Stimulated activated CD4-positive, alpha-beta T cell treated with anti-CD3 and anti-CD28 coated beads, Interleukin-1b, Interleukin-23, amount 100 ng/mL, for 4 hours (primary cell): ENCODE data around the gene GRID1.

Source experiments
- DNase-seq, 2 donors: peaks; one replicate each; pipeline ENCODE4 v3.0.0-alpha.2; 2020; ENCODE audit warnings: low read depth in 2 of 2

Gene GRID1

DNA sequence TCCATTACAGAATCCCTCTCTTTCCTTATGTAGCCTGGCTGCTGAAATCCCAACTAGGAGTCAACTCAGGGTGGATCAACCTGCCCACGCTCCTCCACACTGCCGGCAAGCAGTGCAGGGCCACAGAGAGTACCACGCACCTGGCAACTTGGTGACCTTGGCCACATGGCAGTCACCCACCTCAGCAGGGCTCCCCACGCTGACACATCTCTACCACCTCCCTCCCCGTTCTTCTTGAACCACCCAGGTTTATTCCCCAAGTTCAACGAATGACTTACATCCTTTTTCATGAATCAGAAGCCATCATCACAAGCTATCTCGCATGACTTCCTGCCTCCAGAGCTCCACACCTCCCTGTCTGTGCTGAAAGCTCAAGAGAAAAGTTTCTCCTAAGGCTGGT is 153.4 kb downstream of the GRID1 start:
- no peak for DNase-seq

DNA sequence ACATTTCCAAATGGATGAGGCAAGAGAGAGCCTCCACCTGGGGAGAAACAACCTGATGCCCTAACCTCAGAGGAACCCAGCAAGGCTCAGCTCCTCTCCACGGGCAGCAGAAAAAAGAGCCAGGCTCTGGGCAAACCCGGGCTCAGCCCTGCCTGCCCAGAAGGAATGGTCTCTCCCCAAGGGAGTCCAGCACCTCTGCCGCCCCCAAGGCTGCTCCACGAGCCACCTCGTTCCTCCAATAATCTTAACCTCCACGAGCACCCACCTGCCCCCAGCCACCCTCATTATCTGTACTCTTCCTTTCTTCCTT is 154.2 kb downstream of the GRID1 start:
- no peak for DNase-seq

DNA sequence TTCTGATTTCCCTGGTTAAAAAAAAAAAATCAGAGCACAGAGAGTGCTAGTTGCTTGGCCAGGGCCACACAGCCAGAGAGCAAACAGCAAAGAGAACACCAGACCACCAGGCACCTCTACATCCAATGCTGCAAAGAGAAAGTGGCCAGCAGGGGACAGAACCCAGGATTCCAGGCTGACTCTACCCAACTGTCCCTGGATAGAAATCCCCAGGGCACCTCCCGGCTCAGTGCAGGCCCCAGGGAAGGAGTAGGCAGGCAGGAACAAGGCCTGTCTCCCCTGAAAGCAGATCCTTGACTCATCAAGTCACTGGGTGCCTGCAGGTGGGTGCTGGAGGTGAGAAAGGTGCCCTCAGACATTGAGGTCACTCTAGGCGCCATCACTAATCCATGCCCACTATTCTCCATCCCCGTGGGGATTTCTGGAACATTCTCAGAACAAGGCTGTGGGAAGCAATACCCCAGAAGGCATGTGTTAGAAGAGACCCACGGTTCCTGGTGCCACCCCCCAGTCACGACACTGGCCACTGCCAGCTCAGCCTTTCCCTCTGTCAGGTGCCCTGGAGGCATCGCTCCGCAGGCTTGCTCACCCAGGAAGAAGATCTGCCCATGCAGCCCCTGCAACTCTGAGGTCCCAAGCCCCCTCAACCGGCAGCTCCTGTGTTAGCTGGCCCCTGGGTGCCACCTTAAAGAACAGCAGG is 154.8 kb downstream of the GRID1 start:
- no peak for DNase-seq

DNA sequence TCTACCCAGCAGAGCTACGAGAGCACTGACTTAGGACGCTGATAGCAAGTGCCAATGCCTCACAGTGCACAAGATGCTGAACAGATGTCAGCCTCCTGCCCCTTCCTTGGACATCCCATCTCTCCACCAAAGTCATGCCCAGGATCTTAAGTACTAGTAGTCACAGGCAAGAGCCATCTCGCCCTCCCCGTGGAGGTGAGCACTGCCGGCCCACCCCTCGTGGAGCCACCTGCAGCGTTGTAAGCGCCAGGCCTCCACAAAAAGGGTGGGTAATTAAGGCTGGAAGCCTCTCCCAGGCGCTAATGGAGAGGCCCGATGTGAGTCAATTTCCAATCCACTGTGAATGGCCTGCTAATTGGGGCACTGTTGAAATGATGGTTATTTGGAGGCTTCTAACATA is 156.2 kb downstream of the GRID1 start:
- DNase-seq = no peak

DNA sequence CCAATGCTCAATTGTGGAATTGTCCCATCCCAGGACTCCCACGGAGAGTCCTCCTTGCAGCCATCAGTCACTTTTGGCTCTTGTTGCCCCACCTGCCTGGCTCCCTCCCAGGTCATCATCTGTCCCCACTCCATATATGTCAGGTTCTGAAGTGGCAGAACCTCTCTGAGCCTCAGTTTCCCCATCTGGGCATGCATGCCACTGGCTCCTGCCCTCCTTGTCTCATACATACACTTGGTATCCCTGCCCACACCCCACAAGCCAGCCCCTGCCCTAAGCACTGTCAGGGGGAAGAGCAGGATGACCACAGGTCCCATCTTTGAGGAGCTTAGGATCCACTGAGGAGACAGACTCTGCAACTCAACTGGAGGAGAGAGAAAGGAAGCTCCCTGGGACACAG is 156.9 kb downstream of the GRID1 start:
- DNase-seq = no peak

DNA sequence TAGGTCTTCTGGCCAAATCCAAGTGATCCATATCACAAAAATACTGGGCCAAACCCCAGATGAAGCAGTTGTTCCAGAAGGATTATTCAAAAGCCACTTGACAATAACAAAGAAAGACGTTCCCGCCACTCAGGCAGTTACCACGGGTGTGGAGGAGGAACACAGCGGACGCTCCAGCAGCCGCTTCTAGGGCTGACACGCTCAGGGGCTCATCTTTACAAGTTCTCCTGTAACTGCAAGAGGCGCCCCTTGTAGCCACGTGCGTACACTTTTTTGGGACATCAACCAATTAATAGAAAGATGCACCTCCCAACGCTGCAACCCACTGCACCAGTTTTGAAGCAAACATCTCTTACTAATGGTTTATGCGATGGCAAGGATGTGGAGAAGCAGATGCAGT is 159.4 kb downstream of the GRID1 start:
- DNase-seq = no peak

DNA sequence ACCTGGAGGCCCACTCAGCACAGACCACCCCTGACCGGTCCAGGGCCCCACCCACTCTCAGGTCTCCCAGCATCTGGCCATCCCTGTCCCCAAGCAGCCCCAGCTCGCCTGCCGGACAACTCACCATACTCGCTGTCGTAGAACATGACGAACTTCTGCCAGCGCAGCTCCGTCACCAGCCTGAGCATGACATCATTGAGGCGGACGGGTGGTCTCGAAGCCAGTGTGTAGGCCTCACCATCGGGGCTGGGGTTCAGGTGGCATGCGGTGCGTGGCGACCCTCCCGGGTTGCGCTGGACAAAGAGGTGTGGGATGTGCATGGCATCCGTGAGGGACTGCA is 160.4 kb downstream of the GRID1 start:
- DNase-seq = no peak

DNA sequence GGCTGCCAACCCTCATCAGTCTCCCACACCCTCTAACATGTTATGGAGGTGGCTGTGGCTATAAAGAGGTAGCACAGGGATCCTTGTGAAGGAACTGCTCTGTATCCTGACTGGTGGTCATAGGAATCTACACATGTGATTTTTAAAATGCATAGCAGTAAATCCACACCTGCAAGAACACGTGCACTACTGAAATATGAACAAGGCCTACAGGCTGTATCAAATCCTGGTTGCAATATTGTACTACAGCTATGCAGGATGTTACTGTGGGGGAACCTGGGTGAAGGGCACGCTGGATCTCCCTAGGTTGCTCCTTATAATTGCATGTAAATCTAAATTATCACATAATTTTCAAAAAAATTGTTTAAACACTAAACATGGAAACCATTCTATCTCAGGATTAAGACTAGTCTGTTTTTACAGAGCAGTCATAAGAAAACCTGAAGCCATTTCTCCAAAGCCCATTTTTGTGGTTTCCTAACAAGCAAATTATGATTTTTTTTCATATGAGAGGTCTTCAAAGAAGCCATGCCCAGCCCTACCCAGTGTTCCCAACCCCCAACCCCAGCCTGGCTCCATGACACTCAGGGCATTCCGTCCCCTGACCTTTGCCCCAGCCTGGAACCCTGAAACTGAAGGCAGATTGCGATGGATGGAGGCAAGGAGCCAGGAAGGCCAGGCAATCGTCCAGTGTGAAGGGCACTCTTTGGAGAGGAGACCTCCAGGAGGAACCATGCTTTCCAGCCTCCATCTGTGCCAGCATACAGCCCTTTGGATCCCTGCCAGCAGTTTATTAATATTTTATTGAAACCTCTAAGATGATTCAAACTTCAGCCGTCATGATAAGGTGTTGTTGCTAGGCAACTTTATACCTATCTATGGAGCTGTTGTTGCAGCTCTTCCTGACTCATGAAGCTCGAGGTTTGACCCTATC is 161.0 kb downstream of the GRID1 start:
- no peak for DNase-seq

DNA sequence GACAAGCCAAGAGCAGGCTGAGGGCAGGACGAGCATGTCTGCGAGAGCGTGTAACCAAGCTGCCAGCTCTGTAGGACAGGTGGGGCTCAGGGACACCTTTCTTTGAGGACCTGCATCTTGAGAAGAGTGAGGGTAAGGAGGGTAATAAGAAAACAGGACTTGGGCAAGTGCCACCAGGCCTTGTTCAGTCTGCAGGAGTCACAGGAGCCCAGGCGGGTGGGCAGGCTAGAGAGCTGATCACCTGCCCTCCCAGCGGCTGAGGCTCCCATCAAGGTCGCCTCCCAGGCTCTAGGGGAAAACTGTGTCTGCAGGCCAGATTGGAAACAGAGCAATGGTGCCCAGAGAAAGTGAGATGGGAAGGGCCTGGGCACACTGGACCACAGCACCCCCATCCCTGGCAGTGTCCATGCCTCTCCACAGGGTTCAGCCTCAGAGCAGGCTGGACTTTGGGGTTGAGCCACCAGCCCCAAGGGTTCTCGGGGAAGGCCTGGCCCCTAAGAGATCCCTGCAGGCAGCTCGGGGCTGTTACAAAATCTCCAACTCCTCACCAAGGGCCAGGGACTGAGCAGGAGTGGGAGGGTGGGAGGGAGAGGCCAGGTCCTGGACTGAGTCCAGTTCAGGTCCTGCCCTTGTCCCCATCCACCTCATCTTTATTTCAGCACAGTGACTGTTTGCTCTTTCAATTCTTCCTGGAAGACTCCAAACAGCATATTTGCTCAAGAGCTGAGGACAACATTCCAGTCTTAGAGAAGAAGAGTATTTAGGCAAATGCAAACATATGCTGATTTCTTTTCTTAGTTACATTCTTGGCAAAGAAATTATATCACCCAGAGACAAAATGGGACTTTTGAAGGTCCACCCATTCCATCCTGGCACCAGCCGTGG is 161.9 kb downstream of the GRID1 start:
- no peak for DNase-seq

DNA sequence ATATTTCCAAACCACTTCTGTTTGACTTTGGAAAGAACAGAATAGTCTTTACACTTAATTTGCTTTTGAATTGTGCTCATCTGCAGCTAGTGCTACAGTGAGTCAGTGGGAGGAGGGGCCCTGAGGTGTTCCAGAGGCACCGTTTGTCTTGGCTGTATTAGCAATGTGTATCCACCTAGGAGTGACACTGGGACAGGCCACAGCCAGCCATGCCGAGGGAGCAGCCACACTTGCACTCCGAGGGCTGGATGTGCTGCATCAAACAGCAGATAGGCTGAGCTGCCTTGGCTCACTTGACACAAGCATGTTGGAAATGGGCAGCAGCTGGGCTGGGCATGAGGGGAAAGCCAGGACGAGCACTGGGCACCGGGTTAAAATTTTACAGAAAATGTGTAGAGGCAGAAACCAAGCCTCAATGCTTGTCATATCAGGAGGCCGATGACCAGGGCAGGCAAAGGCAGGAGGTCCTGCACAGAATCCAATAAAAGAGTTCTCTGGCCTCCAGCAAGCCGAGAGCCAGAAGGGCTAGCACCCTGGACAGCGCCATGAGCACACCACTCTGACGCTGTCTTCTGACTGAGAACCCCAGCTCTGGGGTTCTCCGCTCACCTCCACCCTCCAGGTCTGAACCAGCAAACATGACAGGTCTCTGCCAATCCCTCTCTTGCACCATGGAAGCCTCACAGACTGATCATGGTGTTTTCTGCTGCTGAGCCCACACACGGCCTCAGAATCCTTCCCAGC is 163.3 kb downstream of the GRID1 start:
- no peak for DNase-seq

DNA sequence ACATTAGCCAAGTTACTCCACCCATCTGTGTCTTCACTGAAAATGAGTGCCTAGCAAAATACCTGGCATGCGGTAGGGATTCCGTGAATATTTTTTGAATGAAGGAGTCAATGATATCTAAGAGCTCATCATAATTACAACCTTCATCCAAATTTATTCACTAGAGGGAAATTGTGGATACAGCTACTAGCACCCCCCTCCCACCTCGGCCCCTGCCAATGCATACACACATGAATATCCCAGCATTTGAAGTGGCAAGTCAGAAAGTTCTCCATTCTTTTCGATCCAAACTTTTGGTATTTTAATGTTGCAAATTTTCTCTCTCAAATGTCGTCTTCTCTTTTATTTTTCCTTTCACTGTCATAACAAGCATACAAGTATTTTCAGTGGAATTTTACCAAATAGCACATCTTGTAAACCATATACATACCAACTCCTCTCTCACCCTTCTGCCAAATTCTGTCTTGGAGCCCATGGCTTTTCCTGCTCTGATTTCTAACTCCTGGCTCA is 164.3 kb downstream of the GRID1 start:
- DNase-seq = no peak

DNA sequence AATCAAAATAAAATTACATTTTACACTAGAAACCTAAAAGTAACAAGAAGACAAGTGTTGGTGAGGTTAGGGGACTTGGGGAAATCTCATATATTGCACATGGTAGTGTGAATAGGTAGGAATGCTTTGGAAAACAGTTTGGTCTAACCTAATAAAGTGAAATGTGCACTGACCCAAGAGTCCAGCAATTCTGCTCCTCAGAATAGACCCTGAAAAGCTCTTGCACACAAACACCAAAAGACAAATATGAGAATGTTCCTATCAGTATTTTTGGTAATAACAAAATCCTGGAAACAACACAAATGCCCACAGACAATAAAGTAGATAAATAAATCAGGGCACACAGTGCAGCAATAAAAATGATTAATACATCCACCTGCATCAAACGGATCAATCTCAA is 165.7 kb downstream of the GRID1 start:
- DNase-seq = no peak

DNA sequence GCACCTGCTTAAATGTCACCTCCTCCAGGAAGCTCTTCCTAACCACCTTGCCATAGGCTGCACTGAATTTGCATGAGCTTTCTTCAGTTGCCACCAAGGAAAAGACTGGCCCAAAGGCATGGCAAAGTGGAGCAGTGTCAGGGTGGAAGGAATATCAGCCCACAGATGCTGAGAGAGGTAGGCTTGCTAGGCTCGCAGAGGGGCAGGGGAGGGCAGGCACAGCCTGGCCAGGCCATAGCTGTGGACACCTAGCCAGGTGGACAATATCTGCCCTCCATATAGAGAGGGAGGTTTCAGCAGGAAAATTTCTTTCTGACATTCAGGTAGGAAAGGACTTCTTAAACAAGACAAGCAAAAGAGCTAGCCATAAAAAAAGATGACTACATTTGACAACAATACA is 166.3 kb downstream of the GRID1 start:
- no peak for DNase-seq

DNA sequence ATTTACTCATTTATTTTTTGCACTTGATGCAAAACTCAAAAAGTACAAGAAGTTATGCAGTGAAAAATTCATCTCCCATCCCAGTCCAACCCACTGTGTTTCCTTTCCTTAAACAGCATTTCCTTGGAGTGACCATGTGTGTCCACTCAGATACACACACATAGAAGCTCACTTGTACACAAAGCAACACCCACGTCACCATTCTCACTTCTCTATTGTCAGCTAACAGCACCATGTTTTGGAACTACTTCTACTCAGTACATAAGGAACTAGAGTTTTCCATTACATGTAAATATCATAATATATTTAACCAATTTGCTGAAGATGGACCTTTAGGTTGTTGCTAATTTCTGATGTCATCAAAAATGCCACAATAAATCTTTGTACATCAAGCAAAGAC is 167.6 kb downstream of the GRID1 start:
- DNase-seq = no peak

DNA sequence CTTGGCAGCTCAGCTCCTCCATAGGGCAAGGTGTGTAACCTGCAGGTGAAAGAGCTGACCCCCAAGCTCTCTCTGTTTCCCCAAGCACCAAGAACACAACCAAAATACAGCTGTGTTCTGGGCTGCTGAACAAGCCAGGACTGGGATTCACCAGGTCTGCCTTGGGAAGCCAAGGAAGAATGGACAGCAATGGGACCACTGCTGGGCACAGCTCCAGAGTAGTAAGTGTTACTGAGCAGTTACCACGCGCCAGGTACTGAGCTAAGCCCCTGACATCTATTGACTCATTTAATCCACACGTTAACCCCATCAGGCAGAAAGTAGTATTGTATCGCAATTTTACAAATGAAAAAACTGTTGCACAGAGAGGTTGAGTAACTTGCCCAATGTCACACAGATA is 168.3 kb downstream of the GRID1 start:
- DNase-seq = no peak

DNA sequence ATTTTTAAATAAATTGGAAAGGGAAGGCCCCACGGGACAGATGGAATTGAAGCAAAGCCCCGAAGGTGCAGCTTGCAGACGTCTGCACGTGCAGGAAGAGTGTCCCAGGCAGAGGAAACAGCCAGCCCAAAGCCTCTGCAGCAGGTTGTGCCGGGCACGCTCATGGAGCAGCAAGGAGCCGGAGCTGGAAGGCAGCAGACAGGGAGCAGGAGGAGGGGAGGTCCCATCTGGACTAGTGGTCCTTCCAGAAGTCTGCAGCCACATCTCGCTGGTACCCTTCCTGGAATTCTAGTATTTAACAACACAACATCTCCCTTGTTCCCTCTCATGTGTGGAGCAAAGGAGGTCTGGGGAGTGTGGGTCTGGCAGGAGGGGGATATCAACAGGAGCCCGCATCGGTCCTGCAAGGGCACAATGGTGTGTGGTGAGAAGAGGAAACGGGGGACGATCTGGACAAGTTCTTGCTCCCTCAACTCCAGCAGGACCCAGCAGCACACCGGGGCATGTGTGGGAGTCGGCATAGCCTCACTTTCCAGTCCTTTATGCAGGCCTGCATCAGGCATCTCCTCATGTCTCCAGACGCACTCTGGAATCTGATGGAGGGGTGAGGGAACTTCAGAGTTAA is 169.3 kb downstream of the GRID1 start:
- DNase-seq = no peak

DNA sequence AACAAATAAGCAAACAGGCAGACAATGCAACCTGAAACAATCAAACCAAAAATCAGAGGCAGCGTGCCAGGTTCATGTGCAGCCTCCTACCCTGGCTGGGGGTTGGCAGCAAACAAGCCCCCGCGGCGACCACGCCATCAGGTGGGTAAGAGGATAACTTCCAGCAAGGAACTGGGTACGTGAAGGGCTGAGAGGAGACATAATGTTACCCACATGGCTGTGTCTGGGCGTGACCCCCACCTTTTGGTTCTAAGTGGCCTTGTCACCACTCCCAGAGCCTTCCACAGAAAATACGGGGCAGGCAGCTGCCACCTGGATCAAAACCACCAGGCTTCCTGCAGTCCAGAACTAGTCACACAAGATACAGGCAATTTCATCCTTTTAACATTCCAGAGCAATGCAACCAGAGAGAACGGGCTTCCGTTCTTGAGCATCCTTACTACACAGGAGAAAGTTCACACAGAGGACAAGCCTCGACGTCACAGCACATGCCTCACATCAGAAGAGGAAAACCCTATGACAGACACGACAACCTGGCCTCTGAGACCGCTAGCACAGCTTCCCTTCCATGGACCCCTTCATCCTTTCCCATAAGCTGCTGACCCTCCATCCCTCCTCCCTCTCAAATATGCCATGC is 171.0 kb downstream of the GRID1 start:
- no peak for DNase-seq

DNA sequence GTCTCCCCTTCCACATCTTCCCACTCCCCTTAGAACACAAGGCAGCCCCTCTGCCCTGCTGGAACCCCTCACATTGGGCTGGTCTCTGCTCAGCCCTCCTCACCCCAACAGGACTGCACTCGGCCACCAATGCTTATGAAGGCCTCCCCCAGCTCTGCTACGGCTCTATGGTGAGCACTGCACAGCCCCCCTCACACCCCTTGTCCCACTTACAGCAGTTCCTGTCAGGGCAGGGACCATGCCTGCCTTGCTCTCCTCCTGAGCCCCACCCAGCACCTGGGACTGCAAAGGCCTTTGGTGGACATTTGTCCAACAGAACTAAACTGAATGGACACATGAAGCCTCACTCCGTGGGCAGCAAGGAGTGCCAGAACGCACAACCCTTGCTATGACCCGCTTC is 171.9 kb downstream of the GRID1 start:
- no peak for DNase-seq

DNA sequence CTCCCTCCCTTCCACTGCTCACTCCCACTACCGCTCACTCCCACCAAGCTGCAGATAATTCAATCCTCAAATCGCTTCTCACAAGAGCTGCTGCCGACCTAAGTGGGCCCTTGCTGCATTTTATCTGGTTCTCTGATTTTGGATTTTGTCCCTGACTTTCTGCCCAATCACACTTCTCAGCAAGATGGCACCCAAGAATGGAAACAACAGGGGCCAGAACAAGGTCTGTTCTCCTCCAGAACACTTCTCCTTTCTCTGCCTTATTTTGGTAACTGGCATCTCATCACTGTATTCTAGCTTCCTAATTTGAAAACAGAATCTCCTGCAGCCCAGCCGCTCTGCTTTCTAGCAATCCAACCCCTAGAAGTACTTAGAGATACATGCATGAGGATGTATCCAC is 172.8 kb downstream of the GRID1 start:
- no peak for DNase-seq

DNA sequence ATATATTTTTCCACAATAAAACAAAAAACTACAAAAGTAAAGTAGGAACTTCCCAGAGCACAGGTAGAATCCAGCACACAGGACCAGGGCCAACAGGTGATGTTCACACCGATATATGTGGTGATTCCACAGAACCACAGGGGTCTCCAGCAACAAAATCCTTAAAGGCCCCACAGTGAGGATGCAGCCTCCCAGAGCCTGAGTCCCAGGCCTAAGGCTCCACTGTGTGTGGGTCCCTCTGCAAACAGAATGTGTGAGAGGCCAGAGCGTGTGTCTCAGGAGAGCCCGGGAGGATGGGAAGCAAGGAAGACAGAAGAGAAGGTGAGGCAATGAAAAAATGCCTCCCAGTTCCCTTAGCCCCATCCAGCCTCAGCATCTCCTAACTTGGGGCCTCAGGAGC is 173.9 kb downstream of the GRID1 start:
- DNase-seq = no peak

DNA sequence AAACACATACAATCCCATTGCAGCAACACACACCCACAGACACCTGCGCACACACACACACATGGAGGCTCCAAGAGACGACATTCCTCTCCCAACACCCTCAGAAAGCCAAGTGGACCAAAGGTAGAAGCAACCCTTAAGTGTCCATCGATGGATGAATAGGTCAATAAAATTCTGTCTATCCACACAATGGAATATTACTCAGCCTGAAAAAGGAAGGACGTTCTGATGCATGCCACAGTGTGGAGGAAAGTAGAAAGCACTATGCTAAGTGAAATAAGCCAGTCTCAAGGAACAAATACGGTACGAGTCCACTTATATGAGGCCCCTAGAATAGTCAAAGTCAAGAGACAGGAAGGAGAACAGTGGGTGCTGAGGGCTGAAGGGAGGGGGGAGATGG is 174.4 kb downstream of the GRID1 start:
- DNase-seq = no peak
